SK-N-SH treated with all-trans-retinoic acid at 6 μM for 48 hours (cell line): ENCODE data around the gene PIP4K2C.

Source experiments
- ARNTL ChIP-seq: fragments of 450-650 bp; formaldehyde crosslinking; IDR thresholded peaks from 2 replicates; pipeline ENCODE4 v1.5.0; 2020; ENCODE audit warnings: low read depth, mild to moderate bottlenecking, moderate library complexity, borderline replicate concordance
- CSDC2 ChIP-seq: fragments of 250-450 bp; sonication (Bioruptor Pico); IDR thresholded peaks from 2 replicates; pipeline ENCODE4 v1.5.0; 2020; ENCODE audit warnings: mild to moderate bottlenecking, moderate library complexity
- ISL1 ChIP-seq: fragments of 250-450 bp; sonication (Bioruptor Pico); IDR thresholded peaks from 2 replicates; pipeline ENCODE4 v2.1.2; 2022; ENCODE audit warnings: mild to moderate bottlenecking, moderate library complexity
- OSR1 ChIP-seq: fragments of 250-450 bp; sonication (Bioruptor Pico); IDR thresholded peaks from 2 replicates; pipeline ENCODE4 v1.8.0; 2022; ENCODE audit warnings: moderate library complexity, mild to moderate bottlenecking, inconsistent platforms
- RARB ChIP-seq: fragments of 250-450 bp; sonication (Bioruptor Pico); IDR thresholded peaks from 2 replicates; pipeline ENCODE4 v1.8.0; 2021; ENCODE audit warnings: mild to moderate bottlenecking, moderate library complexity
- TSHZ2 ChIP-seq: fragments of 250-450 bp; sonication (Bioruptor Pico); IDR thresholded peaks from 2 replicates; pipeline ENCODE4 v1.5.0; 2020; ENCODE audit warnings: mild to moderate bottlenecking, moderate library complexity
- ZC3H10 ChIP-seq: fragments of 250-450 bp; sonication (Bioruptor Pico); IDR thresholded peaks from 2 replicates; pipeline ENCODE4 v1.5.1; 2021; ENCODE audit warnings: mild to moderate bottlenecking, moderate library complexity
- TF ChIP-seq, protein P1 (sequence below): fragments of 250-450 bp; sonication (Bioruptor Pico); IDR thresholded peaks from 2 replicates; pipeline ENCODE4 v1.8.0; 2020; ENCODE audit warnings: mild to moderate bottlenecking, moderate library complexity, borderline replicate concordance

DNA sequence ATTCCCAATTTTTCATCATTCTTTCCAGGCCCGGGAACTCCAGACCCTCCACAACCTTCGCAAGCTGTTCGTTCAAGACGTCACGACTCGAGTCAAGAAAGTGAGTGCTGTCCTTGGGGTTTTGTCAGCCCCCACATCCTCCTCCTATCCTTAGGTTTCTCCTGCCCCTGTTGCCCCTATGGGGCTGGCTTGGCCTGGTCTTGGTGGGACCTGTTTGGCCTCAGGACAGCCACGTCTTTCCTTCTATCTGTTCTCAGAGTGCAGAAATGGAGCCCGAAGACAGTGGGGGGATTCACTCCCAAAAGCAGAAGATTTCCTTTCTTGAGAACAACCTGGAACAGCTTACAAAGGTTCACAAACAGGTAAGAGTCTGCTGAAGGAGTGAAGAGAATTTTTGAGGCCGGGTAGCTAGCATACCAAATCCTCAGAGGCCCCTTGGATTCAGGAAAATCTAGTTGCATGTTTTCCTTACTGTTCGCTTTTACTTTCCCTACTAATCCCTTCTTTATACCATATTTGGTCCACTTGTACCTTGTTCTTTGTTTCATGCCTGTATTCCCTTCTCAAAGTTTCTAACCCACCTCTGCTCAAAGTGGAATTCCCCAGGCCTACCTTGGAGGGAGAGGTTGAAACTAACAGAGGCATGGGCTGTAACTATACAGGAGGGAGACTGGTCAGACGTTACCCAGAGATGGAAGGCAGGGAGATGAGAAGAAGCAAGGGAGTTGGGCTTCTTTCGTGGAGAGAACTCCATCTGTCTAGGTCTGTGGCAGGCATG, 12.8 kb upstream of the PIP4K2C start:
- TF ChIP-seq RARB (CRISPR knock-in tag), result no peak
- no peak for TF ChIP-seq TSHZ2 (CRISPR knock-in tag)
- no peak for TF ChIP-seq OSR1
- TF ChIP-seq ARNTL (CRISPR knock-in tag), result no peak
- TF ChIP-seq, protein P1, sequence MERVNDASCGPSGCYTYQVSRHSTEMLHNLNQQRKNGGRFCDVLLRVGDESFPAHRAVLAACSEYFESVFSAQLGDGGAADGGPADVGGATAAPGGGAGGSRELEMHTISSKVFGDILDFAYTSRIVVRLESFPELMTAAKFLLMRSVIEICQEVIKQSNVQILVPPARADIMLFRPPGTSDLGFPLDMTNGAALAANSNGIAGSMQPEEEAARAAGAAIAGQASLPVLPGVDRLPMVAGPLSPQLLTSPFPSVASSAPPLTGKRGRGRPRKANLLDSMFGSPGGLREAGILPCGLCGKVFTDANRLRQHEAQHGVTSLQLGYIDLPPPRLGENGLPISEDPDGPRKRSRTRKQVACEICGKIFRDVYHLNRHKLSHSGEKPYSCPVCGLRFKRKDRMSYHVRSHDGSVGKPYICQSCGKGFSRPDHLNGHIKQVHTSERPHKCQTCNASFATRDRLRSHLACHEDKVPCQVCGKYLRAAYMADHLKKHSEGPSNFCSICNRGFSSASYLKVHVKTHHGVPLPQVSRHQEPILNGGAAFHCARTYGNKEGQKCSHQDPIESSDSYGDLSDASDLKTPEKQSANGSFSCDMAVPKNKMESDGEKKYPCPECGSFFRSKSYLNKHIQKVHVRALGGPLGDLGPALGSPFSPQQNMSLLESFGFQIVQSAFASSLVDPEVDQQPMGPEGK (CRISPR knock-in tag), result no peak
- no peak for TF ChIP-seq ISL1
- no peak for TF ChIP-seq CSDC2 (CRISPR knock-in tag)
- no peak for TF ChIP-seq ZC3H10 (CRISPR knock-in tag)
